Effector memory CD8-positive, alpha-beta T cell (primary cell): ENCODE measurements around the gene ADAP1.
"Not testable (repeated sequence)": the region's sequence is repeated elsewhere in the genome, so short reads cannot be mapped to it uniquely, and the experiment has no call there.

ENCODE experiments used
- ATAC-seq: fragments of 150-1000 bp; cut with Tn5 transposase; replicated peaks from 2 replicates; pipeline ENCODE4 v1.10.0; 2021; ENCODE audit warnings: mild to moderate bottlenecking, moderate library complexity
- DNase-seq, 3 experiments: peaks; one replicate each; pipeline ENCODE4 v3.0.0; 2021
- H3K27ac Mint-ChIP-seq, 2 donors: one replicate each; pipeline ENCODE4 v1.8.0; 2022; ENCODE audit warnings: mild to moderate bottlenecking in 2 of 2, mixed read lengths in 2 of 2, moderate library complexity in 2 of 2
- H3K27me3 Mint-ChIP-seq, 2 donors: one replicate each; pipeline ENCODE4 v1.8.0; 2022; ENCODE audit warnings: mixed read lengths in 2 of 2
- H3K36me3 Mint-ChIP-seq: one replicate; pipeline ENCODE4 v1.8.0; 2022; ENCODE audit warnings: mild to moderate bottlenecking, moderate library complexity, mixed read lengths; ENCODE audit not compliant: insufficient read depth
- H3K4me1 Mint-ChIP-seq, 2 donors: one replicate each; pipeline ENCODE4 v1.8.0; 2022; ENCODE audit warnings: low read depth in 2 of 2, mixed read lengths in 2 of 2
- H3K4me3 Mint-ChIP-seq, 2 donors: one replicate each; pipeline ENCODE4 v1.8.0; 2022; ENCODE audit warnings: mild to moderate bottlenecking in 2 of 2, mixed read lengths in 2 of 2, moderate library complexity in 2 of 2
- H3K9me3 Mint-ChIP-seq, 2 donors: one replicate each; pipeline ENCODE4 v1.8.0; 2022; ENCODE audit warnings: mixed read lengths in 2 of 2

Gene ADAP1

GRCh38 chr7:926061-927030 lies 28.1 kb downstream of the ADAP1 start:
- no peak for DNase-seq
- Mint-ChIP-seq H3K4me3 (peak overlapping the region; percentile 84 to 91), H3K36me3 (peaks cover 28% of the 10 kb centered on the region), H3K27ac (peak overlapping the region; percentile 90 to 96), H3K27me3 (no peaks in the 10 kb centered on the region), H3K4me1 (peaks cover 46 to 49% of the 10 kb centered on the region in 2 donors), H3K9me3 (no peaks in the 10 kb centered on the region)
- no peak for ATAC-seq

- peak overlapping the region; percentile 84 to 91 for H3K4me3 Mint-ChIP-seq
- DNase-seq (peak; percentile 83 to 87 (median 84)), ATAC-seq (peak; percentile 60)
- H3K27me3 Mint-ChIP-seq, result no peaks in the 10 kb centered on the region
- H3K27ac Mint-ChIP-seq, result peak overlapping the region; percentile 90 to 96
- H3K9me3 Mint-ChIP-seq, result no peaks in the 10 kb centered on the region
- peaks cover 34% of the 10 kb centered on the region for H3K36me3 Mint-ChIP-seq
- peaks cover 45 to 49% of the 10 kb centered on the region in 2 donors for H3K4me1 Mint-ChIP-seq
These were observed 28.9 kb downstream of the ADAP1 start for GRCh38 chr7:925601-926000.

GRCh38 chr7:924541-925231 lies 29.8 kb downstream of the ADAP1 start:
- DNase-seq, result peak; percentile 39 to 43 (median 42)
- Mint-ChIP-seq H3K27me3 (no peaks in the 10 kb centered on the region), H3K4me3 (peak overlapping the region; percentile 84 to 91), H3K36me3 (peaks cover 31% of the 10 kb centered on the region), H3K27ac (peak overlapping the region; percentile 90 to 96), H3K4me1 (peaks cover 39 to 45% of the 10 kb centered on the region in 2 donors), H3K9me3 (no peaks in the 10 kb centered on the region)
- peak; percentile 4 for ATAC-seq

- peaks cover 38 to 43% of the 10 kb centered on the region in 2 donors for H3K4me1 Mint-ChIP-seq
- H3K36me3 Mint-ChIP-seq, result peaks cover 30% of the 10 kb centered on the region
- H3K27ac Mint-ChIP-seq, result peak overlapping the region; percentile 92 to 96
- H3K4me3 Mint-ChIP-seq, result peak overlapping the region; percentile 84 to 91
- DNase-seq, H3K9me3 Mint-ChIP-seq, H3K27me3 Mint-ChIP-seq, ATAC-seq: not testable (repeated sequence)
These were observed 30.4 kb downstream of the ADAP1 start for GRCh38 chr7:924042-924441.

DNA sequence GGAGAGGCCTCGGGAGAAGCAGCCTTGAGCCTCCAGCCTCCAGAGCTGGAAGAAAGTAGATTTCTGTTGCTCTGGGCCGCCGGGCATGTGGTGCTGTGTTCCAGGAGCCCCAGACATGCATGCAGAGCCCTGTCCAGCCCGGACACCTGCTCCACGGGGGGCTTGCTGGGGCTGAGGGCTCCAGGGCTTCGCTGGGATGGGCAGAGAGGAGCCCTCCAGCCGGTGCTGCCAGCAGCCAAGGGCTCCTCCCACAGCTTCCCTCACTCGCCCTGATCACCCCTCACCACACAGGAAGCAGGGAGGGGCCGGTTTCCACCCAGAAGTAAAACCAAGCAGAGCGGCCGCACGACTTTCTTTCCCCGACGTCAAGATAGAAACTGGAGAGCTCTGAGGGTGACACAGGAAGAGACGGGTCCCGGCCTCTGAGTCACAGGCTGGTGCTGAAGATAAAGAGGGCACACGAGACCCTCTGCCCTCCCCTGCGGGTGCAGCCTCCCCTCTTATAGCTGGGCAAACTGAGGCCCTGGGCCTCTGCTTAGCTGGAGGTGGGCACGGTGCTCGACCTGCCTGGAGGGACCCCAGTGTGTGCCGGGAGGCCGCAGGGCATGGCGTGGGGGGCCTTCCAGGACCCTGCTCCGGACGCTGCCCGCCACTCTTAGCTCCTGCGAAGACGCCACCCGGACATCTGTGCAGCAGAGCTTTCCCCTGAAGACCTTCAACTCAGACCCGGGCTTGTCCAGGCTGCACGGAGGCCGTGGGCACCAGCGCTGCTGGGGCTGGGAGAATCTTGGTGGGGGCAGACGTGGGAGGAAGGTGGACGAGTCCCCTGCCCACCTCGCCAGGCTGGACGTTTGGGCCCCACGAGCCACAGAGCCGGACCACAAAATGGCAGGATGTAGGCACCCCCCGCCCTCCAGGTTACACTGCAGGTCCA lies 31.1 kb downstream of the ADAP1 start:
- Mint-ChIP-seq H3K27ac (peak overlapping the region; percentile 92 to 95), H3K27me3 (no peaks in the 10 kb centered on the region), H3K9me3 (no peaks in the 10 kb centered on the region), H3K4me1 (peaks cover 34 to 39% of the 10 kb centered on the region in 2 donors), H3K36me3 (peaks cover 25% of the 10 kb centered on the region), H3K4me3 (peak overlapping the region; percentile 84 to 91)
- DNase-seq (peak; percentile 88 to 92 (median 90)), ATAC-seq (peak; percentile 76)

DNA sequence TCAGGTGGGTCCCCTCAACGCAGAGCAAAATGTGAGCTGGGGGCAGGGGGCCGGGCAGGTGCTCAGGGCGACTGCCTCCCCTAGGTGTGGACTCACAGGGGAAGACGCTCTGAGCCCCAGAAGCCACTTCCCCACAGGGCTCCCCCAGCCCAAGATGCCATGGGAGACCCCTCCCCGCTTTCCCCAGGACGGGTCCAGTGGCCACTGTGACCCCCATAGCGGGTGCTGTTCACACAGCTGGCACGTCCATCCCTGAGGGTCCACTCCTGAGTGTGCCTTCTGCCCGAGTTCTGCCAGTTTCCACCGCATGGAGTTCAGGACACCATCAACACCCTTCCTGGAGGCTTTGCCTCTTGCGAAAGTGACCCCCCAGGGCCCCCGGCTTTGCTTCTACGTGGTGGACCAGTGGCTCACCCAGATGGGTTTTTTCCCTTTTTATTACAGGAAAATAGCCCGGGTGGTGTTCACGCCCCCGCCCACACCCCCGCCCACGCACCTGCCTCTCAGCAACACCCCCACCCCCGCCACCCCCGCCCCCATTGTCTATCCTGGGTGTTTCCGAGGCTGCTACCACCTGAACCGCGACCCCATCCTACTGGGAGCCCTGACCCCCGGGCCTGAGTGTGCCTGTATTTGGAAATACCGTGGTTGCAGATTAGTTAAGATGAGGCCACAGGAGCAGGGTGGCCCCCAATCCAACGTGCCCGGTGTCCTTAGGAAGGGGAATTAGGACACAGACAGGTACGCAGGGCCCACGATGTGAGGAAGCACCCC lies 32.0 kb downstream of the ADAP1 start:
- Mint-ChIP-seq H3K9me3 (no peaks in the 10 kb centered on the region), H3K4me1 (peaks cover 33 to 43% of the 10 kb centered on the region in 2 donors), H3K27me3 (no peaks in the 10 kb centered on the region), H3K36me3 (peaks cover 25% of the 10 kb centered on the region), H3K27ac (peak overlapping the region; percentile 92 to 95), H3K4me3 (peak overlapping the region; percentile 84 to 91)
- ATAC-seq (peak; percentile 14), DNase-seq (peak in 2 of 3 experiments; percentile 30 to 44)

- H3K27me3 Mint-ChIP-seq, result no peaks in the 10 kb centered on the region
- no peak for DNase-seq
- peaks cover 25% of the 10 kb centered on the region for H3K36me3 Mint-ChIP-seq
- peaks cover 30 to 36% of the 10 kb centered on the region in 2 donors for H3K4me1 Mint-ChIP-seq
- no peak for ATAC-seq
- H3K9me3 Mint-ChIP-seq, result no peaks in the 10 kb centered on the region
- H3K4me3 Mint-ChIP-seq, result peak overlapping the region; percentile 84 to 91
- H3K27ac Mint-ChIP-seq, result peak overlapping the region; percentile 92 to 95
These were observed 32.7 kb downstream of the ADAP1 start for GRCh38 chr7:921581-922333.

DNA sequence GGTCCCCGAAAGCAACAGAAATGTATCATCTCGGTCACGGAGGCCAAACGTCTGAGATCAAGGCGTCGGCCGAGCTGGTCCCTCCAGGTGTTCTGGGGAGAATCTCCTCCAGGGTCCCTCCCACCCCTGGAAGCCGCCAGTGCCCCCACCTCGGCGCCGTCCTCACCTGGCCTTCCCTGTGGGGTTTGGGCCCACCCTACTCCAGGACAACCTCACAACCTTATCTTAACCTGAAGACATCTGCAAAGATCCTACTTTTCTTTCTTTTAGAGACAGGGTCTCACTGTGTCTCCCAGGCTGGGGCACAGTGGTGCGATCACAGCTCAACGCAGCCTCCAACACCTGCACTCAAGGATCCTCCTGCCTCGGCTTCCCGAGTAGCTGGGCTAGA lies 33.4 kb downstream of the ADAP1 start:
- Mint-ChIP-seq H3K9me3 (no peaks in the 10 kb centered on the region), H3K27ac (peak overlapping the region; percentile 92 to 95), H3K36me3 (peaks cover 25% of the 10 kb centered on the region), H3K27me3 (no peaks in the 10 kb centered on the region), H3K4me3 (peak overlapping the region; percentile 84 to 91), H3K4me1 (peaks cover 35 to 36% of the 10 kb centered on the region in 2 donors)
- no peak for DNase-seq
- no peak for ATAC-seq

GRCh38 chr7:920351-921070 lies 34.0 kb downstream of the ADAP1 start:
- DNase-seq, result no peak
- Mint-ChIP-seq H3K4me1 (peaks cover 34 to 37% of the 10 kb centered on the region in 2 donors), H3K27ac (peak overlapping the region; percentile 92 to 95), H3K36me3 (peaks cover 26% of the 10 kb centered on the region), H3K27me3 (no peaks in the 10 kb centered on the region), H3K9me3 (no peaks in the 10 kb centered on the region), H3K4me3 (peak overlapping the region in 1 of 2 donors; percentile 84)
- ATAC-seq, result no peak

DNA sequence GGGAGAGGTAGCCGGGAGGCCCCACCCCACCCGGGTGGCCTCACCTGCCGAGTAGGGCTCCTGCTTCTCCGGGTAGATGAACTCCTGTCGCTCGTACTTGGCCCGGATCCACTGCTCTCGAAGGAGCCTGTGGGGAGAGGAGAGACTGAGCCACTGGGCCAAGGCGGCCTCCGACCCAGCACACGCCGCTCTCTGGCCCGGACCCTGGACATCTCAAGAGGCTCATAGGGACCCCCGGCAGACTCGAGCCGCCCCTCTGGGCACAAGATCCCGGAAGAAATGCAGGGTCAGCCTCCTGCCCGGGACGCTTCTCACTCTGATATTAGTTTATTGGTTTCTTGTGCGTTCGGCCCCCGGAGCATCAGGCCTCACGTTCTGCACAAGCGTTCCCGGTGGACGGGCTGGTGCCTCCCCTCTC lies 34.5 kb downstream of the ADAP1 start:
- Mint-ChIP-seq H3K4me3 (no peak overlapping the region), H3K36me3 (peaks cover 26% of the 10 kb centered on the region), H3K4me1 (peaks cover 32 to 38% of the 10 kb centered on the region in 2 donors), H3K9me3 (no peaks in the 10 kb centered on the region), H3K27me3 (no peaks in the 10 kb centered on the region), H3K27ac (peak overlapping the region; percentile 59 to 73)
- DNase-seq (no peak), ATAC-seq (no peak)

- no peaks in the 10 kb centered on the region for H3K27me3 Mint-ChIP-seq
- no peak for DNase-seq
- peak overlapping the region in 1 of 2 donors; percentile 0 for H3K4me3 Mint-ChIP-seq
- H3K9me3 Mint-ChIP-seq, result no peaks in the 10 kb centered on the region
- peak overlapping the region; percentile 59 to 73 for H3K27ac Mint-ChIP-seq
- H3K4me1 Mint-ChIP-seq, result peaks cover 27 to 38% of the 10 kb centered on the region in 2 donors
- peaks cover 22% of the 10 kb centered on the region for H3K36me3 Mint-ChIP-seq
- ATAC-seq, result no peak
These were observed 35.4 kb downstream of the ADAP1 start for GRCh38 chr7:919114-919442.
